ENCODE measurements around the gene QRFP.

QRFP gene

DNA sequence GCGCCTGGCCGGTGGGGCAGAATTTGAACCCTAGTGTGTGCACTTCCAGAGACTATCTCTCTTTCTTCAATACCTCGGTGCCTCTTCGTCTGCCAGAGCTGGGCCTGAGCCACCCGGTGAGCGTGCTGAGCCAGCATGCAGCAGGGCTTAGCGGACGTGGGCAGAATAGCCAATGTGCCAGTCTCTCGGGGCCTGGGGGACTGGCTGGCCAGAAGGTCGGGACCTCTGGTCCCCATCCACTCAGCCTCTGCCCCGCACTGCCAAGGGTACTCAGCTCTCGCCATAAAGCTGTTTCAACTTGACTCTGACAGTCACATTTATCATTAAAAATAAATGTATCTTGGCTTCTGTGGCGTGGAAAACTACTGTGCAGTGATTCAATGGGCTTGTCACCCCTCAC, 46.6 kb upstream of the QRFP start:
- Histone ChIP-seq H3K4me1 (ENCODE audit: control insufficient read depth, insufficient read depth, low read length) (no peaks in the 10 kb centered on the region), H3K27ac (ENCODE audit: extremely low read depth, low read depth, low read length) (no peak overlapping the region), H3K9me3 (ENCODE audit: control insufficient read depth, insufficient read depth, low read depth, low read length) (no peaks in the 10 kb centered on the region), H3K36me3 (ENCODE audit: control insufficient read depth in 2 of 2, insufficient read depth in 1 of 2, low read length in 2 of 2) (no peaks in the 10 kb centered on the region), H3K4me3 (ENCODE audit: low read depth, low read length) (no peak overlapping the region)
- CTCF ChIA-PET = interaction anchor here (0.6 to 6.8 kb wide), 7 partner anchors 8 to 624 kb away, joined by 3 to 49 read pairs (median 4); no protein-coding TSS in a partner anchor
- TF ChIP-seq ZNF23 (tag by site-specific recombination; IDR thresholded peaks at IDR 0.05; ENCODE audit: borderline replicate concordance) (no peak), ZNF596 (tag by site-specific recombination; IDR thresholded peaks at IDR 0.05) (no peak), KLF16 (tag by site-specific recombination; IDR thresholded peaks at IDR 0.05) (no peak), PATZ1 (tag by site-specific recombination; IDR thresholded peaks at IDR 0.05) (no peak), ZNF654 (tag by site-specific recombination; IDR thresholded peaks at IDR 0.05; ENCODE audit: low read depth) (no peak), SALL2 (tag by site-specific recombination; IDR thresholded peaks at IDR 0.05; ENCODE audit: borderline replicate concordance) (no peak), ZNF280C (tag by site-specific recombination; IDR thresholded peaks at IDR 0.05) (no peak), ZNF214 (tag by site-specific recombination; IDR thresholded peaks at IDR 0.05; ENCODE audit: borderline replicate concordance) (no peak), ZNF776 (tag by site-specific recombination; IDR thresholded peaks at IDR 0.05; ENCODE audit: borderline replicate concordance) (no peak), SETDB1 (IDR thresholded peaks at IDR 0.05; ENCODE audit: insufficient read length, low read length) (no peak), ZNF501 (tag by site-specific recombination; IDR thresholded peaks at IDR 0.05) (no peak)
- TF ChIP-seq, protein P1, sequence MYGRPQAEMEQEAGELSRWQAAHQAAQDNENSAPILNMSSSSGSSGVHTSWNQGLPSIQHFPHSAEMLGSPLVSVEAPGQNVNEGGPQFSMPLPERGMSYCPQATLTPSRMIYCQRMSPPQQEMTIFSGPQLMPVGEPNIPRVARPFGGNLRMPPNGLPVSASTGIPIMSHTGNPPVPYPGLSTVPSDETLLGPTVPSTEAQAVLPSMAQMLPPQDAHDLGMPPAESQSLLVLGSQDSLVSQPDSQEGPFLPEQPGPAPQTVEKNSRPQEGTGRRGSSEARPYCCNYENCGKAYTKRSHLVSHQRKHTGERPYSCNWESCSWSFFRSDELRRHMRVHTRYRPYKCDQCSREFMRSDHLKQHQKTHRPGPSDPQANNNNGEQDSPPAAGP (tag by site-specific recombination; IDR thresholded peaks at IDR 0.05) = no peak
- TF ChIP-seq, protein P2, sequence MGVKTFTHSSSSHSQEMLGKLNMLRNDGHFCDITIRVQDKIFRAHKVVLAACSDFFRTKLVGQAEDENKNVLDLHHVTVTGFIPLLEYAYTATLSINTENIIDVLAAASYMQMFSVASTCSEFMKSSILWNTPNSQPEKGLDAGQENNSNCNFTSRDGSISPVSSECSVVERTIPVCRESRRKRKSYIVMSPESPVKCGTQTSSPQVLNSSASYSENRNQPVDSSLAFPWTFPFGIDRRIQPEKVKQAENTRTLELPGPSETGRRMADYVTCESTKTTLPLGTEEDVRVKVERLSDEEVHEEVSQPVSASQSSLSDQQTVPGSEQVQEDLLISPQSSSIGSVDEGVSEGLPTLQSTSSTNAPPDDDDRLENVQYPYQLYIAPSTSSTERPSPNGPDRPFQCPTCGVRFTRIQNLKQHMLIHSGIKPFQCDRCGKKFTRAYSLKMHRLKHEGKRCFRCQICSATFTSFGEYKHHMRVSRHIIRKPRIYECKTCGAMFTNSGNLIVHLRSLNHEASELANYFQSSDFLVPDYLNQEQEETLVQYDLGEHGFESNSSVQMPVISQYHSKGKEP (tag by site-specific recombination; IDR thresholded peaks at IDR 0.05) = no peak
- POLR2A ChIA-PET = no interaction called here

GRCh38 chr9:130942679-130943078, 46.1 kb upstream of the QRFP start:
- POLR2A ChIA-PET = interaction anchor here (0.7 kb wide), 1 partner anchor 47 kb away, joined by 4 read pairs; no protein-coding TSS in a partner anchor
- H3K9me3 ChIP-seq (ENCODE audit: control insufficient read depth, insufficient read depth, low read depth, low read length) = no peaks in the 10 kb centered on the region
- no peak overlapping the region for H3K27ac ChIP-seq (ENCODE audit: extremely low read depth, low read depth, low read length)
- no peaks in the 10 kb centered on the region for H3K36me3 ChIP-seq (ENCODE audit: control insufficient read depth in 2 of 2, insufficient read depth in 1 of 2, low read length in 2 of 2)
- H3K4me3 ChIP-seq (ENCODE audit: low read depth, low read length) = no peak overlapping the region
- H3K4me1 ChIP-seq (ENCODE audit: control insufficient read depth, insufficient read depth, low read length) = no peaks in the 10 kb centered on the region
- TF ChIP-seq ZSCAN23 (tag by site-specific recombination; IDR thresholded peaks at IDR 0.05) = no peak
- no peak for TF ChIP-seq ZNF18 (tag by site-specific recombination; IDR thresholded peaks at IDR 0.05)
- no peak for TF ChIP-seq GLIS1 (tag by site-specific recombination; IDR thresholded peaks at IDR 0.05)
- no peak for TF ChIP-seq ZNF449 (tag by site-specific recombination; IDR thresholded peaks at IDR 0.05)
- TF ChIP-seq BCL11B (tag by site-specific recombination; IDR thresholded peaks at IDR 0.05; ENCODE audit: low read depth) = no peak
- TF ChIP-seq ZNF768 (tag by site-specific recombination; IDR thresholded peaks at IDR 0.05) = peak; percentile 93
- CTCF ChIA-PET = interaction anchor here (0.6 to 6.8 kb wide), 12 partner anchors 9 to 624 kb away, joined by 3 to 49 read pairs (median 4); no protein-coding TSS in a partner anchor

Data from HEK293 (cell line).